HepG2 (cell line): ENCODE data around the gene MRM3. TPM values are rescaled to one million over a fixed set of nuclear protein-coding genes. Genes with fewer than 3 reads are reported as not detected.

ENCODE experiments used
- ATAC-seq: fragments of 200-7000 bp; cut with Tn5 transposase; 3 replicates; pipeline ENCODE4 v1.9.1; 2020; ENCODE audit warnings: mild to moderate bottlenecking, moderate library complexity
- BruUV-seq: library from RNA; stranded (reverse); fragments of 400-500 nt; replicated peaks from 2 replicates; lab custom pipeline; 2021; lab: Mats Ljungman, UMichigan
- CTCF ChIA-PET: fragments of 300-600 bp; formaldehyde crosslinking; extraction: SDS; loops from one replicate; lab custom pipeline; 2021; ENCODE audit warnings: low total read pairs, inconsistent platforms, low intra/inter-chr PET ratio; lab: Yijun Ruan, JAX
- POLR2A ChIA-PET: fragments of 350-600 bp; sonication (Branson Sonifier 250); formaldehyde crosslinking; loops from one replicate; lab custom pipeline; 2020; ENCODE audit warnings: antibody characterized with exemption, inconsistent platforms; lab: Yijun Ruan, JAX
- DNase-seq: peaks from one replicate; pipeline ENCODE4 v3.0.0-alpha.2; 2015; ENCODE audit warnings: low spot score
- FAIRE-seq: peaks from 3 replicates; lab custom pipeline; 2011; peaks lifted over from hg19 to GRCh38; lab: Jason Lieb, UNC
- H2AFZ ChIP-seq: one replicate; pipeline ENCODE4 v1.6.1; 2011; ENCODE audit warnings: low read length, inconsistent platforms
- H3K27ac ChIP-seq: fragments of 300-600 bp; 3 replicates; pipeline ENCODE4 v1.8.0; 2011; ENCODE audit warnings: mixed run types, mild to moderate bottlenecking, mixed read lengths, low read length, inconsistent platforms; ENCODE audit not compliant: insufficient read depth; ENCODE audit errors: extremely low read length
- H3K27me3 ChIP-seq, 2 experiments: fragments of 200-600 bp in 1 of 2; 2 replicates in 1 of 2; 3 replicates in 1 of 2; pipeline versions ENCODE4 v1.6.0 to v1.8.0; 2011; ENCODE audit warnings: low read length in 2 of 2, mild to moderate bottlenecking in 2 of 2, moderate library complexity in 2 of 2, inconsistent platforms in 1 of 2; ENCODE audit not compliant: insufficient read depth in 2 of 2, control insufficient read depth in 1 of 2
- H3K36me3 ChIP-seq, 2 experiments: fragments of 200-600 bp in 1 of 2; replicated peaks in 1 of 2; 2 replicates in 1 of 2; 3 replicates in 1 of 2; pipeline versions ENCODE4 v1.5.1 to v1.8.0; 2011; ENCODE audit warnings: low read length in 2 of 2, inconsistent platforms in 1 of 2; ENCODE audit not compliant: insufficient read depth in 2 of 2, control insufficient read depth in 1 of 2
- H3K4me1 ChIP-seq: 2 replicates; pipeline ENCODE4 v1.5.1; 2012; ENCODE audit warnings: low read length, inconsistent platforms; ENCODE audit not compliant: insufficient read depth
- H3K4me2 ChIP-seq: 2 replicates; pipeline ENCODE4 v1.6.0; 2011; ENCODE audit warnings: low read depth, low read length, inconsistent platforms
- H3K4me3 ChIP-seq, 3 experiments: fragments of 200-600 bp in 1 of 3; sonication (generic), shearing (Covaris generic) in 1 of 3; replicated peaks in 1 of 3; 2 replicates each; pipeline ENCODE4 v1.5.1; 2011 to 2016; ENCODE audit warnings: low read length in 3 of 3, inconsistent platforms in 2 of 3, low read depth in 2 of 3, mild to moderate bottlenecking in 2 of 3, control low read depth in 1 of 3, mixed read lengths in 1 of 3; ENCODE audit not compliant: insufficient read depth in 1 of 3
- H3K79me2 ChIP-seq: one replicate; pipeline ENCODE4 v1.6.1; 2011; ENCODE audit warnings: low read length, inconsistent platforms; ENCODE audit not compliant: insufficient read depth
- H3K9ac ChIP-seq: 2 replicates; pipeline ENCODE4 v1.6.0; 2011; ENCODE audit warnings: mild to moderate bottlenecking, low read depth, low read length, inconsistent platforms; ENCODE audit not compliant: insufficient read depth
- H3K9me3 ChIP-seq: 2 replicates; pipeline ENCODE4 v1.5.1; 2012; ENCODE audit warnings: mild to moderate bottlenecking, low read length
- H4K20me1 ChIP-seq: 2 replicates; pipeline ENCODE4 v1.6.0; 2011; ENCODE audit warnings: inconsistent platforms, mild to moderate bottlenecking, low read length, moderate library complexity; ENCODE audit not compliant: insufficient read depth
- ATF2 ChIP-seq: sonication (generic); formaldehyde crosslinking; IDR thresholded peaks from 2 replicates; pipeline ENCODE4 v1.4.0; 2020; ENCODE audit warnings: missing genetic modification reagents
- EHMT2 ChIP-seq: fragments of 200-600 bp; sonication (generic); IDR thresholded peaks from 2 replicates; pipeline ENCODE4 v1.7.0; 2017; ENCODE audit warnings: antibody characterized with exemption, low read depth, low read length, borderline replicate concordance
- FIP1L1 ChIP-seq: fragments of 200-400 bp; formaldehyde crosslinking; IDR thresholded peaks from 2 replicates; pipeline ENCODE4 v1.6.1; 2018; ENCODE audit warnings: low read depth, mild to moderate bottlenecking, low read length, moderate library complexity, borderline replicate concordance; ENCODE audit not compliant: insufficient read depth
- HNRNPK ChIP-seq: fragments of 200-400 bp; formaldehyde crosslinking; IDR thresholded peaks from 2 replicates; pipeline ENCODE4 v1.6.1; 2018; ENCODE audit warnings: low read length, low read depth, moderate library complexity, mild to moderate bottlenecking; ENCODE audit not compliant: poor library complexity, severe bottlenecking
- MZF1 ChIP-seq: sonication (generic); formaldehyde crosslinking; IDR thresholded peaks from 2 replicates; pipeline ENCODE4 v1.8.1; 2023; ENCODE audit warnings: mild to moderate bottlenecking, missing genetic modification reagents, borderline replicate concordance
- NFE2L1 ChIP-seq: sonication (generic); formaldehyde crosslinking; IDR thresholded peaks from 2 replicates; pipeline ENCODE4 v1.4.0; 2020; ENCODE audit warnings: missing genetic modification reagents, mild to moderate bottlenecking, borderline replicate concordance
- NFYC ChIP-seq: IDR thresholded peaks from 2 replicates; pipeline ENCODE4 v1.6.1; 2016; ENCODE audit warnings: missing genetic modification reagents, missing compliant biosample characterization
- POLR2A ChIP-seq, 2 experiments: IDR thresholded peaks; 2 replicates each; pipeline ENCODE4 v1.6.1; 2011; ENCODE audit warnings: low read depth in 2 of 2, low read length in 2 of 2, mild to moderate bottlenecking in 1 of 2, moderate library complexity in 1 of 2; ENCODE audit not compliant: insufficient read depth in 1 of 2
- RBFOX2 ChIP-seq: fragments of 200-400 bp; formaldehyde crosslinking; IDR thresholded peaks from 2 replicates; pipeline ENCODE4 v1.6.1; 2017; ENCODE audit warnings: low read depth, mild to moderate bottlenecking, low read length
- ZMYM3 ChIP-seq: sonication (generic); formaldehyde crosslinking; IDR thresholded peaks from 2 replicates; pipeline ENCODE4 v1.5.1; 2020; ENCODE audit warnings: mild to moderate bottlenecking, missing genetic modification reagents
- ZNF101 ChIP-seq: sonication (generic); formaldehyde crosslinking; IDR thresholded peaks from 2 replicates; pipeline ENCODE4 v1.4.0; 2020; ENCODE audit warnings: mild to moderate bottlenecking, low read depth, missing genetic modification reagents, borderline replicate concordance
- ZNF224 ChIP-seq: sonication (generic); formaldehyde crosslinking; IDR thresholded peaks from 2 replicates; pipeline ENCODE4 v1.5.0; 2020; ENCODE audit warnings: mild to moderate bottlenecking, missing genetic modification reagents
- ZNF232 ChIP-seq: sonication (generic); formaldehyde crosslinking; IDR thresholded peaks from 2 replicates; pipeline ENCODE4 v1.4.0; 2020; ENCODE audit warnings: missing genetic modification reagents, borderline replicate concordance
- ZNF235 ChIP-seq: sonication (generic); formaldehyde crosslinking; IDR thresholded peaks from 2 replicates; pipeline ENCODE4 v1.8.1; 2023; ENCODE audit warnings: mild to moderate bottlenecking, missing genetic modification reagents, borderline replicate concordance
- ZNF740 ChIP-seq: sonication (generic); formaldehyde crosslinking; IDR thresholded peaks from 2 replicates; pipeline ENCODE4 v1.4.0; 2020; ENCODE audit warnings: missing genetic modification reagents
- WGBS: methylation state at CpG from one replicate; pipeline ENCODE4 v1.1.6; 2017; ENCODE audit warnings: low lambda C conversion rate; 5-methylcytosine and 5-hydroxymethylcytosine counted together
- in situ Hi-C: cut with HindIII; loops from 2 replicates; pipeline ENCODE4 v1.10.0; 2017; ENCODE audit warnings: low pct_unique_long_range_greater_than_20kb; ENCODE audit not compliant: extremely low pct_ligation_motif_present
- intact Hi-C: fragments of 100-400 bp; cut with micrococcal nuclease; formaldehyde crosslinking; loops from one replicate; pipeline ENCODE4 v1.10.0; 2022; ENCODE audit not compliant: unreplicated experiment
- polyA plus RNA-seq, 8 experiments: library from polyadenylated mRNA; depleted of rRNA in 3 of 8; stranded (reverse) in 7 of 8; unstranded in 1 of 8; fragments of >200 nt; fragmentation: Illumina TruSeq in 4 of 8; extraction: Trizol in 4 of 8; gene quantifications; 2 replicates each; pipeline versions ENCODE4 v1.2.1 to v1.2.3, GENCODE V29; 2011 to 2016; ENCODE audit warnings: low read depth in 4 of 8, missing spikeins in 1 of 8, mixed read lengths in 1 of 8; ENCODE audit not compliant: insufficient read depth in 1 of 8
- total RNA-seq, 5 experiments: library from RNA; depleted of rRNA; stranded (reverse); fragments of >200 nt; fragmentation: Illumina TruSeq; extraction: Trizol; gene quantifications; 2 replicates each; pipeline ENCODE4 v1.2.3, GENCODE V29; 2016; ENCODE audit warnings: low read depth in 1 of 5

Gene MRM3
- total and polyA plus RNA-seq, 2 of the 13 experiments (the other 11 are each of a cell fraction or from before 2014, with no cell fraction given) = 12.3 to 25.5 TPM

GRCh38 chr17:744937-745336 is 37.2 kb upstream of the MRM3 start (continued):
- TF ChIP-seq ZNF101 (no peak), EHMT2 (no peak), ZNF232 (CRISPR knock-in tag) (no peak)

GRCh38 chr17:745406-745805 is 36.7 kb upstream of the MRM3 start:
- H3K27ac ChIP-seq = peak overlapping the region; percentile 22
- H3K79me2 ChIP-seq = peaks cover 17% of the 10 kb centered on the region
- no TSS peak for BruUV-seq
- peaks cover 27% of the 10 kb centered on the region for H3K4me1 ChIP-seq
- intact Hi-C loops = no loop called here
- no peaks in the 10 kb centered on the region for H4K20me1 ChIP-seq
- ATAC-seq (no peak; the same call in 1 of the 3 replicates), FAIRE-seq (no peak), DNase-seq (no peak)
- H3K9ac ChIP-seq = no peak overlapping the region
- no peaks in the 10 kb centered on the region for H3K9me3 ChIP-seq
- in situ Hi-C loops = no loop called here
- no peak overlapping the region for H3K4me2 ChIP-seq
- ChIA-PET POLR2A (interaction anchor here (1.1 to 1.8 kb wide), 2 partner anchors 12 to 19 kb away, joined by 3 to 4 read pairs; no protein-coding TSS in a partner anchor), CTCF (no interaction called here)
- H2AFZ ChIP-seq = no peak overlapping the region
- H3K4me3 ChIP-seq = no peak overlapping the region
- 88% methylated on average over 6 of the region's 11 CpGs for WGBS
- TF ChIP-seq POLR2A (IDR thresholded peaks at IDR 0.05; ENCODE audit: insufficient read depth in 1 of 2, low read depth in 2 of 2, low read length in 2 of 2) (peak in 1 of 2 experiments; percentile 3; a peak in 1 of 4 replicates), ZNF740 (CRISPR knock-in tag) (no peak)
- H3K27me3 ChIP-seq = no peaks in the 10 kb centered on the region
- H3K36me3 ChIP-seq = peaks cover 25 to 76% of the 10 kb centered on the region in 2 experiments

- FAIRE-seq = no peak
- peaks cover 35% of the 10 kb centered on the region for H3K4me1 ChIP-seq
- no peaks in the 10 kb centered on the region for H4K20me1 ChIP-seq
- H3K36me3 ChIP-seq = peaks cover 23 to 68% of the 10 kb centered on the region in 2 experiments
- no peaks in the 10 kb centered on the region for H3K9me3 ChIP-seq
- no peaks in the 10 kb centered on the region for H3K27me3 ChIP-seq
- no TSS peak for BruUV-seq
- in situ Hi-C loops = no loop called here
- WGBS = 95% methylated on average over 5 of the region's 9 CpGs
- peaks cover 24% of the 10 kb centered on the region for H3K79me2 ChIP-seq
- CTCF ChIA-PET = no interaction called here
- no peak for ATAC-seq
- DNase-seq = no peak
- no peak overlapping the region for H3K9ac ChIP-seq
- intact Hi-C loops = no loop called here
- no peak overlapping the region for H3K4me2 ChIP-seq
- H3K4me3 ChIP-seq = no peak overlapping the region
- POLR2A ChIA-PET = no interaction called here
- H3K27ac ChIP-seq = no peak overlapping the region
- no peak overlapping the region for H2AFZ ChIP-seq
- TF ChIP-seq FIP1L1 (no peak), ZNF235 (CRISPR knock-in tag) (no peak), NFE2L1 (no peak), MZF1 (CRISPR knock-in tag) (no peak), ZNF224 (CRISPR knock-in tag) (no peak), HNRNPK (no peak), ZMYM3 (no peak), NFYC (no peak), ATF2 (CRISPR knock-in tag) (no peak), RBFOX2 (no peak; the same call in 1 of the 2 replicates)
These were observed 36.0 kb upstream of the MRM3 start for GRCh38 chr17:746181-746580.
